BE2C (cell line): ENCODE results near the gene PHF3.

ENCODE experiments used
- DNase-seq: peaks from one replicate; pipeline ENCODE4 v3.0.0-alpha.2; 2020
- H3K27me3 ChIP-seq: fragments of 250-450 bp; sonication (Bioruptor Pico); 2 replicates; pipeline ENCODE4 v1.5.1; 2020; ENCODE audit warnings: mild to moderate bottlenecking
- H3K36me3 ChIP-seq: fragments of 250-450 bp; sonication (Bioruptor Pico); 2 replicates; pipeline ENCODE4 v1.5.1; 2020; ENCODE audit warnings: mild to moderate bottlenecking
- H3K4me1 ChIP-seq: fragments of 250-450 bp; sonication (Bioruptor Pico); 2 replicates; pipeline ENCODE4 v1.5.1; 2020
- H3K4me3 ChIP-seq: 2 replicates; pipeline ENCODE4 v1.5.1; 2011; ENCODE audit warnings: low read depth, low read length
- H3K9me3 ChIP-seq: fragments of 250-450 bp; sonication (Bioruptor Pico); 2 replicates; pipeline ENCODE4 v1.5.1; 2020
- CTCF ChIP-seq: IDR thresholded peaks from 2 replicates; pipeline ENCODE4 v1.5.1; 2012; ENCODE audit warnings: mild to moderate bottlenecking, low read depth, low read length

Gene PHF3

GRCh38 chr6:63637865-63638445 lies 2.4 kb downstream of the PHF3 start:
- Histone ChIP-seq H3K9me3 (no peaks in the 10 kb centered on the region), H3K4me3 (peak overlapping the region; percentile 91), H3K27me3 (no peaks in the 10 kb centered on the region), H3K4me1 (peaks cover 15% of the 10 kb centered on the region), H3K36me3 (peaks cover 8% of the 10 kb centered on the region)
- no peak for TF ChIP-seq CTCF
- no peak for DNase-seq

- no peak for DNase-seq
- Histone ChIP-seq H3K27me3 (no peaks in the 10 kb centered on the region), H3K9me3 (no peaks in the 10 kb centered on the region), H3K4me1 (peaks cover 11% of the 10 kb centered on the region), H3K36me3 (peaks cover 12% of the 10 kb centered on the region), H3K4me3 (no peak overlapping the region)
- no peak for TF ChIP-seq CTCF
These were observed 4.5 kb downstream of the PHF3 start for GRCh38 chr6:63640062-63640461.

- H3K4me1 ChIP-seq = peaks cover 13% of the 10 kb centered on the region
- DNase-seq = no peak
- H3K4me3 ChIP-seq = no peak overlapping the region
- H3K9me3 ChIP-seq = no peaks in the 10 kb centered on the region
- H3K36me3 ChIP-seq = peaks cover 19% of the 10 kb centered on the region
- no peaks in the 10 kb centered on the region for H3K27me3 ChIP-seq
- TF ChIP-seq CTCF = no peak
These were observed 8.3 kb downstream of the PHF3 start for GRCh38 chr6:63643862-63644261.

- Histone ChIP-seq H3K27me3 (no peaks in the 10 kb centered on the region), H3K4me3 (no peak overlapping the region), H3K36me3 (peaks cover 19% of the 10 kb centered on the region), H3K9me3 (no peaks in the 10 kb centered on the region), H3K4me1 (peaks cover 8% of the 10 kb centered on the region)
- no peak for DNase-seq
- no peak for TF ChIP-seq CTCF
These were observed 9.2 kb downstream of the PHF3 start for GRCh38 chr6:63644668-63645326.

- Histone ChIP-seq H3K4me1 (0 out of 2 replicates have a peak, but pooled peaks cover 2% of the 10 kb centered on the region), H3K27me3 (no peaks in the 10 kb centered on the region), H3K36me3 (peaks cover 7% of the 10 kb centered on the region), H3K9me3 (no peaks in the 10 kb centered on the region), H3K4me3 (no peak overlapping the region)
- no peak for TF ChIP-seq CTCF
- DNase-seq = no peak
These were observed 13.7 kb downstream of the PHF3 start for GRCh38 chr6:63649269-63649668.

GRCh38 chr6:63649847-63650265 lies 14.3 kb downstream of the PHF3 start:
- Histone ChIP-seq H3K27me3 (no peaks in the 10 kb centered on the region), H3K36me3 (peaks cover 7% of the 10 kb centered on the region), H3K9me3 (no peaks in the 10 kb centered on the region), H3K4me3 (no peak overlapping the region), H3K4me1 (0 out of 2 replicates have a peak, but pooled peaks cover 2% of the 10 kb centered on the region)
- DNase-seq = no peak
- TF ChIP-seq CTCF = no peak
